Activated CD8-positive, alpha-beta memory T cell treated with anti-CD3 and anti-CD28 coated beads, Interleukin-2, amount 50 U/mL, for 1 hour (primary cell): ENCODE results near the gene DIP2C.
"Not testable (repeated sequence)": the region's sequence is repeated elsewhere in the genome, so short reads cannot be mapped to it uniquely, and the experiment has no call there.

Source experiments
- DNase-seq: peaks from one replicate; pipeline ENCODE4 v3.0.0-alpha.2; 2020; ENCODE audit errors: extremely low read depth

Gene DIP2C

GRCh38 chr10:481628-482027 is 207.8 kb downstream of the DIP2C start:
- no peak for DNase-seq

GRCh38 chr10:480928-481552 is 208.4 kb downstream of the DIP2C start:
- DNase-seq = no peak

DNA sequence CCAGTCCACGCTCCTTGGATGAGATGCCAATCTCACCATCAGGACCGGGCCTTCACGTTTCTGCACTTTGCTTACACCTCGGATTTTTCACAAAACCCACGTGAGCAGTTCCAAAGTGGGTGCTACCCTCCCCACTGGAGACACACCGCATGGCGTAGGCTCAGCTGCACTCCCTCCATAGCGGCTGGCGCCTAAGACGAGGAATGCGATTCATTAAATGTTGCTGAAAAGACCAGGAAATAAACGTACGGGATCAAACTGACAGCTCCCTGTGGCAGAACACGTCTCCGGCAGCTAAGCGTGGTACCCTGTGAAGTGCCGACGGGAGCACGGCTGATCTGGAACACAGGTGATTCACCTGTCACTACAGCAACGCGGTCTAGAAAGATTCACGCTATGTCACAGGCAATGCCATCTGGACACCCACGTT is 209.0 kb downstream of the DIP2C start:
- DNase-seq = no peak

GRCh38 chr10:479706-480497 is 209.6 kb downstream of the DIP2C start:
- not testable (repeated sequence) for DNase-seq

DNA sequence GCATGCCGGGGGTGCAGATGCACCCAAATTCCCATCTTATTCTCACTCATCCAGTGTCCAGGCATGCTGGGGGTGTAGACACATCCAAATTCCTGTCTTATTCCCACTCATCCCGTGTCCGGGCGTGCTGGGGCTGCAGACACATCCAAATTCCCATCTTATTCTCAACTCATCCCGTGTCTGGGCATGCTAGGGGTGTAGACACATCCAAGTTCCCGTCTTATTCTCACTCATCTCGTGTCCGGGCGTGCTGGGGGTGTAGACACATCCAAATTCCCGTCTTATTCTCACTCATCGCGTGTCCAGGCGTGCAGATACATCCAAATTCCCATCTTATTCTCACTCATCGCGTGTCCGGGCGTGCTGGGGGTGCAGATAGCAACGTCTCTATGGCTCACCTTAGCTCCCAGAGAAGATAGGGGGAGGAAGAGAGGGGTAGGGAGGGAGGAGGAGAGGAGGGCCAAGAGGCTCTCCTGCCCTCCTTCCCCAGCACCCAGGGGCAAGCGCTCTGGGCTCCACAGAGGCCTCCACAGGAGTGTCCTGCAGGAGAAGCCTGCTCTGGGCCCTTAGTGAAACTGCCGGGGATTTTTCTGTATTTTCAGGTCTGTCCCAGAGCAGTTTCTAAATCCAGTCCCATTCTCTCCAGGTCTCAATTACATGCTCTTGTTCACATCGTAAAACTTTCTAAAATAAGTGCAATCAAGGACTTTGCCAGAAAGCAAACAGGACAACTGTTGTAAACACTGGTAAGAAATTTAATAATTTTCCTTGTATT is 210.8 kb downstream of the DIP2C start:
- no peak for DNase-seq

- no peak for DNase-seq
These were observed 211.8 kb downstream of the DIP2C start for GRCh38 chr10:477620-478019.

DNA sequence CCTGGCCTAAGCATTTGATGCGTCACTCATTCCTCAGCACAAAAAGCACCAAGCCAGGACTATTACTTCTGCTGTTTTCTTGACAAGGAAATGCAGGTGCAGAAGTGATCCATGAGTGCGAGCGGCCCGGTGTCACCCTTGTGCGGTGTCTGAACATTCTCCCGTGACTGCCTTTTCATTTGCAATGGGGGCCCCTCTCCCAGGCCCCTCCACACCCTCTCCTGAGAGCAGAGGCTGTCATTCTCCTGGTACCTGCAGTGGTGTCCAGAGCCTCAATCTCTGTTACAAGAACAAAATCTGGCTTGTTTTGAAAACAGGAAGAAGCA is 213.1 kb downstream of the DIP2C start:
- DNase-seq = no peak

- no peak for DNase-seq
These were observed 213.6 kb downstream of the DIP2C start for GRCh38 chr10:475709-476454.

DNA sequence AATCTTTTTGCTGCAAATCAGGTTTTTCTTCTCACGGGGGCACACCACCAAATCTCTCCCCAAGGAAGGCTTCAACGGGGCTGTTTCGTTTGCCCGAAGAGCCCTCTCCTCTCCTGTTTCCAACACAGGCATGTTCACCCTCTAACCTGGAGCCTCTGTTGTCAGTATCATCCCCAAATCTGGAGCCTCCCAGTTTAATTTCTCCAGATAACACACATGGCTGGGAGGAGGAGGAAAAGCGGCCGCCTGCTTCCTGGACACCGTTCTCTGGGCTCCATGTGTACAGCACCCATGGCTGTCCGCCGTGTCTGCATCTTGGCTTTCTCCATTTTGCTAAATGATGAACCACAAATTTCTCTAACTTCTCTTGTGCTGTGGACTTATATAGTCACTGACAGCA is 214.5 kb downstream of the DIP2C start:
- no peak for DNase-seq

DNA sequence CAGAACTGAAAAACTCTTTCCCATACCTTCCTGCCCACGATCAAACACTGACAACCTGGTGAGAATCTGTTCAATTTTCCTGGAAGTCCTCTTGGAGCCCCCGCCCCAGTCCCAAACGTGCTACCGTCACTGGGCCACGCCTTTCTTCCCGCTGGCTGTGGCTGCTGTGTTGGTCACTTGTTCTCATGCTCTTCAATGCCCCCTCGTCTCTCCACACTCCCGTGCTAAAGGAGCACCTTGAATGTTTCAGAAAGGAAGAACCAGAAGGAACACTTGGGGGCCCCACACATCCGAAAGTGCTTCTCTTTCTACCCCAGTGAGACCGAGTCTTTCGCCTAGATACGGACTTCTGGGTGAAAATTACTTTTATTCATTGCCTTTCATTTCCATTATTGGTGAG is 215.1 kb downstream of the DIP2C start:
- DNase-seq = no peak

- no peak for DNase-seq
These were observed 217.1 kb downstream of the DIP2C start for GRCh38 chr10:472241-472910.

GRCh38 chr10:470339-471003 is 219.0 kb downstream of the DIP2C start:
- no peak for DNase-seq

- no peak for DNase-seq
These were observed 219.5 kb downstream of the DIP2C start for GRCh38 chr10:469947-470338.

DNA sequence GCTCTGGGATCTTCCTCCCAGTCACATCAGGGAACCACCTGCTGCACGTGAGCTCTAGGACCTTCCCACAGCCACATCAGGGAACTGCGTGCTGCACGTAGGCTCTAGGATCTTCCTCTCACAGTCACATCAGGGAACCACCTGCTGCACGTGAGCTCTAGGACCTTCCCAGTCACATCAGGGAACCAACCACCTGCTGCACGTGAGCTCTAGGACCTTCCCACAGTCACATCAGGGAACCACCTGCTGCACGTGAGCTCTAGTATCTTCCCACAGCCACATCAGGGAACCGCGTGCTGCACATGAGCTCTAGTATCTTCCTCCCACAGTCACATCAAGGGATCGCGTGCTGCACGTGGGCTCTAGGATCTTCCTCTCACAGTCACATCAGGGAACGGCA is 229.7 kb downstream of the DIP2C start:
- no peak for DNase-seq

GRCh38 chr10:458421-458851 is 231.0 kb downstream of the DIP2C start:
- DNase-seq = no peak

DNA sequence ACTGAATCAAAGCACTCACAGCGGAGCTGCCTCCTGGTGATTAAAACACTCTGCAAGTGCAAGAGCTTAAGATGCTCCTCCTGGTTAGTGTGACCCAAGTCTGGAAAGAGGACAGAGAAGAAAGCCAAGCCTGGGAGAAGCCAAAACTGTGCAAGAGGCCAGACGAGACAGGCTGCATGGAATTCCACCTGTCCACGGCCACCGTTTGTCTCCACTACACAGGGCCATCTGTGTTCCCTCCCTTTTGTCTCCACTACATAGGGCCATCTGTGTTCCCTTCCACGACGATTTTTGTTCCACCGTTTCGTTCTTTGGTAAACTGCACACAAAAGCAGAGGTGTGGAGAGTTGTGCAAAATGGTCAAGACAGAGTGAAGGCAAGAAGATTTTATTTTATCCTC is 233.0 kb downstream of the DIP2C start:
- DNase-seq = no peak

- no peak for DNase-seq
These were observed 234.6 kb downstream of the DIP2C start for GRCh38 chr10:454860-455259.

GRCh38 chr10:453647-454046 is 235.8 kb downstream of the DIP2C start:
- DNase-seq = no peak

- no peak for DNase-seq
These were observed 236.7 kb downstream of the DIP2C start for GRCh38 chr10:452512-453426.

GRCh38 chr10:451856-452255 is 237.6 kb downstream of the DIP2C start:
- DNase-seq = no peak
